ENCODE results near the gene GABRR1.

GRCh38 chr6:89204096-89204495, 13.1 kb downstream of the GABRR1 start:
- TF ChIP-seq EZH2 (IDR thresholded peaks at IDR 0.05) (no peak), ATF3 (IDR thresholded peaks at IDR 0.05) (no peak), POLR2A (IDR thresholded peaks at IDR 0.05; ENCODE audit: borderline replicate concordance, extremely low read depth, insufficient read depth, insufficient read length) (no peak), CTCF (IDR thresholded peaks at IDR 0.05 in 2 of 3, conservative IDR thresholded peaks at IDR 0.05 in 1 of 3; ENCODE audit: borderline replicate concordance in 1 of 3, insufficient read depth in 1 of 3, low read depth in 2 of 3, low read length in 2 of 3) (no peak), SP1 (IDR thresholded peaks at IDR 0.05; ENCODE audit: low read depth) (no peak), ZBTB33 (IDR thresholded peaks at IDR 0.05; ENCODE audit: extremely low read depth, insufficient replicate concordance, low read length) (no peak), SRF (IDR thresholded peaks at IDR 0.05; ENCODE audit: low read depth) (no peak), CEBPB (IDR thresholded peaks at IDR 0.05; ENCODE audit: low read depth) (no peak), MAX (IDR thresholded peaks at IDR 0.05) (no peak), YY1 (IDR thresholded peaks at IDR 0.05; ENCODE audit: extremely low read depth, insufficient replicate concordance, low read depth, low read length) (no peak), JUND (IDR thresholded peaks at IDR 0.05) (no peak), REST (IDR thresholded peaks at IDR 0.05; ENCODE audit: low read depth) (no peak), POLR2AphosphoS5 (IDR thresholded peaks at IDR 0.05; ENCODE audit: low read depth, low read length) (no peak)

Data from HCT116 (cell line).